AG04449 (cell line): Measurements from ENCODE around the gene DLGAP1.

Experiments
- CTCF ChIA-PET: fragments of 350-600 bp; formaldehyde crosslinking; extraction: SDS; loops from one replicate; lab custom pipeline; 2021; ENCODE audit warnings: antibody characterized with exemption; lab: Yijun Ruan, JAX
- POLR2A ChIA-PET: fragments of 400-600, 350-600 bp; formaldehyde crosslinking; extraction: SDS; loops from one replicate; lab custom pipeline; 2020; ENCODE audit warnings: antibody characterized with exemption, inconsistent platforms; lab: Yijun Ruan, JAX
- DNase-seq: peaks from one replicate; pipeline ENCODE4 v3.0.0-alpha.2; 2010; ENCODE audit warnings: low read depth, low spot score
- H3K4me3 ChIP-seq: 2 replicates; pipeline ENCODE4 v1.5.1; 2011; ENCODE audit warnings: low read depth, mild to moderate bottlenecking, control low read depth, low read length
- CTCF ChIP-seq: IDR thresholded peaks from one replicate; pipeline ENCODE4 v1.5.1; 2011; ENCODE audit warnings: mild to moderate bottlenecking, moderate library complexity, low read length, control low read depth, inconsistent platforms; ENCODE audit not compliant: insufficient read depth; ENCODE audit errors: missing control alignments

DLGAP1 gene

GRCh38 chr18:3914109-3914508 lies 541.0 kb downstream of the DLGAP1 start:
- CTCF ChIA-PET = interaction anchor here (0.9 kb wide), 1 partner anchor 143 kb away, joined by 3 read pairs; no protein-coding TSS in a partner anchor
- no peak for TF ChIP-seq CTCF
- no peak for DNase-seq
- POLR2A ChIA-PET = no interaction called here
- H3K4me3 ChIP-seq = no peak overlapping the region

GRCh38 chr18:3912705-3913104 lies 542.4 kb downstream of the DLGAP1 start:
- DNase-seq = no peak
- no peak overlapping the region for H3K4me3 ChIP-seq
- CTCF ChIA-PET = interaction anchor here (1.1 kb wide), 1 partner anchor 10 kb away, joined by 3 read pairs; no protein-coding TSS in a partner anchor
- POLR2A ChIA-PET = no interaction called here
- no peak for TF ChIP-seq CTCF

- ChIA-PET POLR2A (no interaction called here), CTCF (interaction anchor here (1.5 kb wide), 1 partner anchor 84 kb away, joined by 3 read pairs; no protein-coding TSS in a partner anchor)
- no peak for TF ChIP-seq CTCF
- DNase-seq = no peak
- no peak overlapping the region for H3K4me3 ChIP-seq
Measured at GRCh38 chr18:3911413-3911812, 543.7 kb downstream of the DLGAP1 start.

GRCh38 chr18:3910512-3910911 lies 544.6 kb downstream of the DLGAP1 start:
- TF ChIP-seq CTCF = no peak
- H3K4me3 ChIP-seq = no peak overlapping the region
- no peak for DNase-seq
- POLR2A ChIA-PET = no interaction called here
- CTCF ChIA-PET = interaction anchor here (1.5 kb wide), 1 partner anchor 85 kb away, joined by 3 read pairs; no protein-coding TSS in a partner anchor

GRCh38 chr18:3907955-3908354 lies 547.2 kb downstream of the DLGAP1 start:
- H3K4me3 ChIP-seq = no peak overlapping the region
- POLR2A ChIA-PET = no interaction called here
- TF ChIP-seq CTCF = no peak
- no peak for DNase-seq
- CTCF ChIA-PET = interaction anchor here (1.1 kb wide), 1 partner anchor 87 kb away, joined by 3 read pairs; no protein-coding TSS in a partner anchor

- no peak for TF ChIP-seq CTCF
Measured at GRCh38 chr18:3906116-3906750, 548.9 kb downstream of the DLGAP1 start.

More at GRCh38 chr18:3906116-3906750, 548.9 kb downstream of the DLGAP1 start:
- ChIA-PET POLR2A (no interaction called here), CTCF (interaction anchor here (1.2 to 1.7 kb wide), 2 partner anchors 92 to 135 kb away, joined by 3 to 5 read pairs; no protein-coding TSS in a partner anchor)
- no peak overlapping the region for H3K4me3 ChIP-seq
- DNase-seq = no peak
